A549 (cell line): Measurements from ENCODE around the gene NKAIN2. TPM values are rescaled to one million over a fixed set of nuclear protein-coding genes. Genes with fewer than 3 reads are reported as not detected.

ENCODE experiments used
- ATAC-seq, 2 experiments: fragments of 200-7000 bp in 1 of 2; fragments of >200 bp in 1 of 2; cut with Nextera tagmentation in 1 of 2; cut with Tn5 transposase in 1 of 2; 3 replicates each; pipeline versions ENCODE4 v1.8.0 to v1.9.1; 2018 to 2020; ENCODE audit warnings: mild to moderate bottlenecking in 1 of 2, moderate library complexity in 1 of 2
- CTCF ChIA-PET: fragments of 300-600 bp; sonication (Branson Sonifier 250); formaldehyde crosslinking; extraction: SDS; loops from one replicate; lab custom pipeline; 2021; ENCODE audit warnings: antibody characterized with exemption, inconsistent platforms; lab: Yijun Ruan, JAX
- POLR2A ChIA-PET: fragments of 350-600 bp; formaldehyde crosslinking; extraction: SDS; loops from one replicate; lab custom pipeline; 2021; ENCODE audit warnings: antibody characterized with exemption, inconsistent platforms; lab: Yijun Ruan, JAX
- DNase-seq, 2 experiments: peaks; one replicate each; pipeline versions ENCODE4 v3.0.0 to v3.0.0-alpha.2; 2011 to 2016; ENCODE audit warnings: low read depth in 1 of 2, low spot score in 1 of 2
- FAIRE-seq: peaks from 2 replicates; lab custom pipeline; 2011; peaks lifted over from hg19 to GRCh38; lab: Jason Lieb, UNC
- H3K27ac ChIP-seq, 2 experiments: fragments of >200 bp; sonication (Bioruptor Twin); formaldehyde crosslinking; 3 replicates each; pipeline ENCODE4 v1.5.1; 2016 to 2017
- H3K4me1 ChIP-seq: fragments of >200 bp; sonication (Bioruptor Twin); formaldehyde crosslinking; 3 replicates; pipeline ENCODE4 v1.6.1; 2016
- H3K4me2 ChIP-seq: fragments of >200 bp; sonication (Bioruptor Twin); formaldehyde crosslinking; 3 replicates; pipeline ENCODE4 v1.6.1; 2016
- H3K4me3 ChIP-seq: fragments of >200 bp; sonication (Bioruptor Twin); formaldehyde crosslinking; 3 replicates; pipeline ENCODE4 v1.5.1; 2016
- H3K9me3 ChIP-seq: fragments of >200 bp; sonication (Bioruptor Twin); formaldehyde crosslinking; 3 replicates; pipeline ENCODE4 v1.6.1; 2016
- CHD2 ChIP-seq: fragments of 150-350 bp; IDR thresholded peaks from 2 replicates; pipeline ENCODE4 v1.6.1; 2014; ENCODE audit warnings: low read length; ENCODE audit not compliant: partially characterized antibody
- EHMT2 ChIP-seq: fragments of 200-600 bp; sonication (generic); IDR thresholded peaks from 2 replicates; pipeline ENCODE4 v1.6.1; 2016; ENCODE audit warnings: antibody characterized with exemption, low read depth, mild to moderate bottlenecking, moderate library complexity
- FOSB ChIP-seq: fragments of 250-450 bp; sonication (Bioruptor Pico); IDR thresholded peaks from 2 replicates; pipeline ENCODE4 v1.5.0; 2020; ENCODE audit warnings: mild to moderate bottlenecking, moderate library complexity
- FOXS1 ChIP-seq: fragments of 250-450 bp; sonication (Bioruptor Pico); IDR thresholded peaks from 2 replicates; pipeline ENCODE4 v1.5.0; 2020; ENCODE audit warnings: mild to moderate bottlenecking, moderate library complexity
- HDAC2 ChIP-seq: fragments of 200-600 bp; sonication (generic); IDR thresholded peaks from 2 replicates; pipeline ENCODE4 v1.6.1; 2016
- HEYL ChIP-seq: fragments of 250-450 bp; sonication (Bioruptor Pico); IDR thresholded peaks from 2 replicates; pipeline ENCODE4 v1.8.0; 2021; ENCODE audit warnings: mild to moderate bottlenecking, moderate library complexity
- KDM1A ChIP-seq: fragments of 200-600 bp; sonication (generic); IDR thresholded peaks from 2 replicates; pipeline ENCODE4 v1.6.1; 2016; ENCODE audit warnings: low read depth, mild to moderate bottlenecking
- KDM5A ChIP-seq: fragments of 200-600 bp; sonication (generic); IDR thresholded peaks from 2 replicates; pipeline ENCODE4 v1.6.1; 2016; ENCODE audit warnings: antibody characterized with exemption, mild to moderate bottlenecking
- MAFK ChIP-seq: fragments of 450-650 bp; IDR thresholded peaks from 2 replicates; pipeline ENCODE4 v1.6.1; 2014; ENCODE audit not compliant: partially characterized antibody
- MYC ChIP-seq: IDR thresholded peaks from 2 replicates; pipeline ENCODE4 v1.6.1; 2012; ENCODE audit warnings: mild to moderate bottlenecking, inconsistent platforms, low read length, improper control_type of control experiment, borderline replicate concordance
- NR3C1 ChIP-seq: fragments of >200 bp; sonication (Bioruptor Twin); formaldehyde crosslinking; IDR thresholded peaks from 3 replicates; pipeline ENCODE4 v1.6.1; 2017
- PHF8 ChIP-seq: fragments of 200-600 bp; sonication (generic); IDR thresholded peaks from 2 replicates; pipeline ENCODE4 v1.6.1; 2016; ENCODE audit warnings: low read depth, mild to moderate bottlenecking, antibody characterized with exemption, moderate library complexity, borderline replicate concordance
- POLR2AphosphoS2 ChIP-seq: conservative IDR thresholded peaks from 2 replicates; pipeline ENCODE4 v1.6.1; 2012; ENCODE audit warnings: low read length, improper control_type of control experiment, inconsistent platforms
- RAD21 ChIP-seq, 2 experiments: fragments of >200 bp in 1 of 2; sonication (Bioruptor Twin) in 1 of 2; formaldehyde crosslinking in 1 of 2; IDR thresholded peaks in 1 of 2; conservative IDR thresholded peaks in 1 of 2; 2 replicates in 1 of 2; 3 replicates in 1 of 2; pipeline ENCODE4 v1.6.1; 2012 to 2018; ENCODE audit warnings: inconsistent platforms in 1 of 2
- RARB ChIP-seq: fragments of 250-450 bp; sonication (Bioruptor Pico); IDR thresholded peaks from 2 replicates; pipeline ENCODE4 v1.8.0; 2021; ENCODE audit warnings: mild to moderate bottlenecking, moderate library complexity
- RCOR1 ChIP-seq: fragments of 150-350 bp; IDR thresholded peaks from 2 replicates; pipeline ENCODE4 v1.6.1; 2014; ENCODE audit warnings: antibody characterized with exemption, low read length, low read depth
- RFX5 ChIP-seq: fragments of 450-650 bp; IDR thresholded peaks from 2 replicates; pipeline ENCODE4 v1.7.1; 2014; ENCODE audit warnings: antibody characterized with exemption, mild to moderate bottlenecking, moderate library complexity
- RNF2 ChIP-seq: fragments of 200-600 bp; sonication (generic); IDR thresholded peaks from 2 replicates; pipeline ENCODE4 v1.6.1; 2016; ENCODE audit warnings: low read depth, mild to moderate bottlenecking, antibody characterized with exemption, moderate library complexity, borderline replicate concordance
- WGBS: methylation state at CpG from one replicate; pipeline ENCODE4 v1.1.6; 2017; ENCODE audit errors: missing lambda C conversion rate; 5-methylcytosine and 5-hydroxymethylcytosine counted together
- polyA plus RNA-seq, 4 experiments: library from polyadenylated mRNA; depleted of rRNA in 3 of 4; stranded (reverse); fragments of >200 nt; fragmentation: RNase III in 1 of 4; extraction: RNeasy Plus Mini Kit Qiagen cat#74134 plus additional on column Dnase treatment in 1 of 4; gene quantifications; 2 replicates in 3 of 4; 3 replicates in 1 of 4; pipeline ENCODE4 v1.2.3, GENCODE V29; 2011 to 2017
- TF ChIP-seq, protein P1 (sequence below): fragments of 450-650 bp; IDR thresholded peaks from 2 replicates; pipeline ENCODE4 v1.6.1; 2014; ENCODE audit warnings: antibody characterized with exemption
- TF ChIP-seq, protein P2 (sequence below): fragments of >200 bp; sonication (Bioruptor Twin); formaldehyde crosslinking; IDR thresholded peaks from 3 replicates; pipeline ENCODE4 v1.5.1; 2016
- TF ChIP-seq, protein P3 (sequence below): fragments of >200 bp; sonication (Bioruptor Twin); formaldehyde crosslinking; IDR thresholded peaks from 3 replicates; pipeline ENCODE4 v1.6.1; 2016
- TF ChIP-seq, protein P4 (sequence below): fragments of 250-450 bp; sonication (Bioruptor Pico); IDR thresholded peaks from 2 replicates; pipeline ENCODE4 v1.5.0; 2021; ENCODE audit warnings: mild to moderate bottlenecking, moderate library complexity, borderline replicate concordance
- TF ChIP-seq, protein P5 (sequence below): fragments of >200 bp; sonication (Bioruptor Twin); formaldehyde crosslinking; IDR thresholded peaks from 2 replicates; pipeline ENCODE4 v1.6.1; 2016
- TF ChIP-seq, protein P6 (sequence below): IDR thresholded peaks from 2 replicates; pipeline ENCODE4 v1.6.1; 2012

NKAIN2 gene
- polyA plus RNA-seq, 2 of the 4 experiments (the other 2 are of a cell fraction) = not detected

DNA sequence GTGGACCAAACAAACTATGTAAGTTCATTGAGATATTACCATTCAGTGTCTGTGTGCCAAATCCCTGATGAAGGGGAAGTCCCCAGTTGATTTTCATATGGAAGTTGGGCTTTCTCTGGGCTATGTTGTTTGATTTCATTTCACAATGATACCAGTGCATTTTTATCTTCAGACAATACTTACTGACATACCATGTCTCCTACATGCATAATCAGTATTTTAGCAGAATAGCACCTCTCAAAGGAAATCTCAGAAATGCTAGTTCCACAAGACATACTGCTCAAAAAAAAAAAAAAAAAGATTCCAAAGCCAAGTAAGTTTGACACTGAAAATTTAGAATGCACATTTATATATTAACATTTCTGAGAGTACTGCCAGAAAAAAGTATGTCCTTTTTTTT, 989.7 kb downstream of the NKAIN2 start:
- POLR2A ChIA-PET = no interaction called here
- Histone ChIP-seq H3K4me2 (no peak overlapping the region), H3K4me3 (no peak overlapping the region), H3K4me1 (no peaks in the 10 kb centered on the region), H3K9me3 (no peaks in the 10 kb centered on the region)
- ATAC-seq = no peak
- DNase-seq = no peak
- FAIRE-seq = no peak
- CTCF ChIA-PET = no interaction called here
- TF ChIP-seq, protein P1, sequence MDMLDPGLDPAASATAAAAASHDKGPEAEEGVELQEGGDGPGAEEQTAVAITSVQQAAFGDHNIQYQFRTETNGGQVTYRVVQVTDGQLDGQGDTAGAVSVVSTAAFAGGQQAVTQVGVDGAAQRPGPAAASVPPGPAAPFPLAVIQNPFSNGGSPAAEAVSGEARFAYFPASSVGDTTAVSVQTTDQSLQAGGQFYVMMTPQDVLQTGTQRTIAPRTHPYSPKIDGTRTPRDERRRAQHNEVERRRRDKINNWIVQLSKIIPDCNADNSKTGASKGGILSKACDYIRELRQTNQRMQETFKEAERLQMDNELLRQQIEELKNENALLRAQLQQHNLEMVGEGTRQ = no peak
- TF ChIP-seq NR3C1 (no peak), EHMT2 (no peak), CHD2 (no peak), KDM1A (no peak), RNF2 (no peak), HDAC2 (no peak), KDM5A (no peak), RARB (CRISPR knock-in tag) (no peak), FOSB (no peak)
- TF ChIP-seq, all 56 proteins: peak for 0
- H3K27ac ChIP-seq = no peak overlapping the region

DNA sequence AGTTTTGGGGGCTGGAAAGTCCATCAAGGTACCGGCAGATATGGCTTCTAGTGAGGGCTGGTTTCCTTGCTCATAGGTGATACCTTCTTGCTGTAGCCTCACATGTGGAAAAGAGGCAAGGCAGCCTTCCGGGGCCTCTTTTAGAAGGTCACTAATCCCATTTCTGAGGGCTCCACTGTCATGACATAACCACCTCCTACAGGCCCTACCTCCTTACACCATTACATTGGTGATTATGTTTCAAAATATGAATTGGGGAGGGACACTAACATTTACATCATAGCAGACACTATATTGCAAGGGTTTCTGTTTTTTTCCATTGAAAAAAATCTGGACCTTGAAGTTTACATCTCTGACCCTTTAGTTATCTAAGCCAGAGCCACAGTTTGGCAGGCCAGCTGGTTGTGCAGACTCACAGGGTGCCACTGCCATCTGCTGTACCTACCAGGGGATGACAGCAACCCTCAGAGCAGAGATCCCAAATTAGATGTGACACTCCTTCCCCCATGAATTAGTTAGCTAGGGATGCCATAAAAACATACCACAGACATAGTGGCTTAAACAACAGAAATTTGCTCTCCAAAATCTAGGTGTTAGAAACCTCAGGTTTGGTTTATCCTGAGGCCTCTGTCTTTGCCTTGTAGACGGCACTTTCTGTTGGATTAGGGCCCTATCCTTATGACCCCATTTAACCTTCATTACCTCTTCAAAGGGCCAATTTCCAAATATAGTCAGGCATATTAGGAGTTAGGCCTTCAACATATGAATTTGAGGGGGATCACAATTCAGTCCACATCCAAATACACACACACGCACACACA, 992.2 kb downstream of the NKAIN2 start:
- DNase-seq (peak in 1 of 2 experiments; percentile 4), FAIRE-seq (no peak), ATAC-seq (peak in 1 of 2 experiments; percentile 60; a peak in 1 of 6 replicates)
- CTCF ChIA-PET = interaction anchor here (0.6 to 2.5 kb wide), 3 partner anchors 714 to 993 kb away, joined by 3 to 8 read pairs (median 3); no protein-coding TSS in a partner anchor
- Histone ChIP-seq H3K4me2 (no peak overlapping the region), H3K9me3 (no peaks in the 10 kb centered on the region), H3K4me3 (no peak overlapping the region), H3K27ac (no peak overlapping the region), H3K4me1 (no peaks in the 10 kb centered on the region)
- WGBS = 48% methylated on average over 4 of the region's 4 CpGs
- POLR2A ChIA-PET = no interaction called here
- TF ChIP-seq RAD21 (conservative IDR thresholded peaks at IDR 0.05 in 1 of 2, IDR thresholded peaks at IDR 0.05 in 1 of 2) (peak in 1 of 2 experiments; percentile 51; a peak in 2 of 5 replicates), MYC (no peak)
- TF ChIP-seq, protein P2, sequence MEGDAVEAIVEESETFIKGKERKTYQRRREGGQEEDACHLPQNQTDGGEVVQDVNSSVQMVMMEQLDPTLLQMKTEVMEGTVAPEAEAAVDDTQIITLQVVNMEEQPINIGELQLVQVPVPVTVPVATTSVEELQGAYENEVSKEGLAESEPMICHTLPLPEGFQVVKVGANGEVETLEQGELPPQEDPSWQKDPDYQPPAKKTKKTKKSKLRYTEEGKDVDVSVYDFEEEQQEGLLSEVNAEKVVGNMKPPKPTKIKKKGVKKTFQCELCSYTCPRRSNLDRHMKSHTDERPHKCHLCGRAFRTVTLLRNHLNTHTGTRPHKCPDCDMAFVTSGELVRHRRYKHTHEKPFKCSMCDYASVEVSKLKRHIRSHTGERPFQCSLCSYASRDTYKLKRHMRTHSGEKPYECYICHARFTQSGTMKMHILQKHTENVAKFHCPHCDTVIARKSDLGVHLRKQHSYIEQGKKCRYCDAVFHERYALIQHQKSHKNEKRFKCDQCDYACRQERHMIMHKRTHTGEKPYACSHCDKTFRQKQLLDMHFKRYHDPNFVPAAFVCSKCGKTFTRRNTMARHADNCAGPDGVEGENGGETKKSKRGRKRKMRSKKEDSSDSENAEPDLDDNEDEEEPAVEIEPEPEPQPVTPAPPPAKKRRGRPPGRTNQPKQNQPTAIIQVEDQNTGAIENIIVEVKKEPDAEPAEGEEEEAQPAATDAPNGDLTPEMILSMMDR = peak; percentile 17; the same call in 1 of the 3 replicates

DNA sequence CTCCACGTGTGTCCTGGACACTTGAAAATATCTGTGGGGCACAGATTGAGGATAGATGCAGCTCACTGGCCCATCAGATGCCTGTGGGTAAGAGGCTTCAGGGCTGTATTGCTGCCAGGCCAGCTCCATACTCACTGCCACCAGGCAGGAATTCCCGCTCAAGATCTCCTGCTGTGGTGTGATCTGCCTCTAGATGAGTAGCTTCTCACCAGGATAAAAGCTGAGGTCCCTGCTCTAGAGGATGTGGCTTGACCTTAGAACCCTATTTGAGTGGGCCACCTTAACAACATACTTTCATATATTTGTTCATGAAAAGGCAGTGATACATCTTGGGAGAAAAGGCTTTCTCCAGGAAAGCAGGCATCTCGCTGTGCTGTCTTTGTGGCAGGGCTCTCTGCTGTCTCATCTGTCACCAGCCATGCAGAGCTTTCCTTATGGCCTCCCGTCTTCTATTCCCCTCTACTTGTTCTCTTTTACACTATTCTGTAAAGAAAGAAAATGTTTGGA, 992.9 kb downstream of the NKAIN2 start:
- no peaks in the 10 kb centered on the region for H3K9me3 ChIP-seq
- no peak for DNase-seq
- ATAC-seq = no peak
- H3K4me2 ChIP-seq = no peak overlapping the region
- no peak for FAIRE-seq
- H3K4me3 ChIP-seq = no peak overlapping the region
- no peak overlapping the region for H3K27ac ChIP-seq
- POLR2A ChIA-PET = no interaction called here
- CTCF ChIA-PET = interaction anchor here (0.6 to 2.5 kb wide), 2 partner anchors 987 to 994 kb away, joined by 3 to 8 read pairs; no protein-coding TSS in a partner anchor
- no peaks in the 10 kb centered on the region for H3K4me1 ChIP-seq
- 25% methylated on average over 3 of the region's 4 CpGs for WGBS
- TF ChIP-seq, protein P3, sequence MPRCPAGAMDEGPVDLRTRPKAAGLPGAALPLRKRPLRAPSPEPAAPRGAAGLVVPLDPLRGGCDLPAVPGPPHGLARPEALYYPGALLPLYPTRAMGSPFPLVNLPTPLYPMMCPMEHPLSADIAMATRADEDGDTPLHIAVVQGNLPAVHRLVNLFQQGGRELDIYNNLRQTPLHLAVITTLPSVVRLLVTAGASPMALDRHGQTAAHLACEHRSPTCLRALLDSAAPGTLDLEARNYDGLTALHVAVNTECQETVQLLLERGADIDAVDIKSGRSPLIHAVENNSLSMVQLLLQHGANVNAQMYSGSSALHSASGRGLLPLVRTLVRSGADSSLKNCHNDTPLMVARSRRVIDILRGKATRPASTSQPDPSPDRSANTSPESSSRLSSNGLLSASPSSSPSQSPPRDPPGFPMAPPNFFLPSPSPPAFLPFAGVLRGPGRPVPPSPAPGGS = no peak
- TF ChIP-seq, protein P1 = no peak
- no peak for TF ChIP-seq MAFK
- TF ChIP-seq POLR2AphosphoS2 = no peak
- TF ChIP-seq KDM1A = no peak
- TF ChIP-seq, protein P4, sequence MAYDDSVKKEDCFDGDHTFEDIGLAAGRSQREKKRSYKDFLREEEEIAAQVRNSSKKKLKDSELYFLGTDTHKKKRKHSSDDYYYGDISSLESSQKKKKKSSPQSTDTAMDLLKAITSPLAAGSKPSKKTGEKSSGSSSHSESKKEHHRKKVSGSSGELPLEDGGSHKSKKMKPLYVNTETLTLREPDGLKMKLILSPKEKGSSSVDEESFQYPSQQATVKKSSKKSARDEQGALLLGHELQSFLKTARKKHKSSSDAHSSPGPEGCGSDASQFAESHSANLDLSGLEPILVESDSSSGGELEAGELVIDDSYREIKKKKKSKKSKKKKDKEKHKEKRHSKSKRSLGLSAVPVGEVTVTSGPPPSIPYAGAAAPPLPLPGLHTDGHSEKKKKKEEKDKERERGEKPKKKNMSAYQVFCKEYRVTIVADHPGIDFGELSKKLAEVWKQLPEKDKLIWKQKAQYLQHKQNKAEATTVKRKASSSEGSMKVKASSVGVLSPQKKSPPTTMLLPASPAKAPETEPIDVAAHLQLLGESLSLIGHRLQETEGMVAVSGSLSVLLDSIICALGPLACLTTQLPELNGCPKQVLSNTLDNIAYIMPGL (CRISPR knock-in tag) = no peak
- TF ChIP-seq HEYL = no peak
- no peak for TF ChIP-seq NR3C1
- TF ChIP-seq, protein P5, sequence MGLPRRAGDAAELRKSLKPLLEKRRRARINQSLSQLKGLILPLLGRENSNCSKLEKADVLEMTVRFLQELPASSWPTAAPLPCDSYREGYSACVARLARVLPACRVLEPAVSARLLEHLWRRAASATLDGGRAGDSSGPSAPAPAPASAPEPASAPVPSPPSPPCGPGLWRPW = no peak
- TF ChIP-seq, protein P6, sequence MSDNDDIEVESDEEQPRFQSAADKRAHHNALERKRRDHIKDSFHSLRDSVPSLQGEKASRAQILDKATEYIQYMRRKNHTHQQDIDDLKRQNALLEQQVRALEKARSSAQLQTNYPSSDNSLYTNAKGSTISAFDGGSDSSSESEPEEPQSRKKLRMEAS = no peak
- TF ChIP-seq FOXS1 = no peak
- no peak for TF ChIP-seq FOSB
- no peak for TF ChIP-seq PHF8
- no peak for TF ChIP-seq MYC
- no peak for TF ChIP-seq RCOR1
- TF ChIP-seq RFX5 = no peak
